Activated CD8-positive, alpha-beta memory T cell treated with anti-CD3 and anti-CD28 coated beads, Interleukin-2, amount 50 U/mL, for 4 hours (primary cell): Measurements from ENCODE around the gene PASK.

Source experiments
- DNase-seq: peaks from one replicate; pipeline ENCODE4 v3.0.0-alpha.2; 2020

PASK gene

GRCh38 chr2:241064008-241064801 is 85.1 kb downstream of the PASK start:
- DNase-seq = peak; percentile 50

- no peak for DNase-seq
Observed at GRCh38 chr2:241063587-241063986, 85.7 kb downstream of the PASK start.

GRCh38 chr2:241063093-241063551 is 86.2 kb downstream of the PASK start:
- no peak for DNase-seq

- no peak for DNase-seq
Observed at GRCh38 chr2:241062389-241063092, 86.7 kb downstream of the PASK start.

- DNase-seq = no peak
Observed at GRCh38 chr2:241061275-241061674, 88.0 kb downstream of the PASK start.
